IMR-90 (cell line): Measurements from ENCODE around the gene SYNRG.

Experiments
- BHLHE40 ChIP-seq: fragments of 150-350 bp; IDR thresholded peaks from 2 replicates; pipeline ENCODE4 v1.6.1; 2016; ENCODE audit warnings: mild to moderate bottlenecking, low read depth, low read length
- CEBPB ChIP-seq: IDR thresholded peaks from 2 replicates; pipeline ENCODE4 v1.6.1; 2012; ENCODE audit warnings: low read depth, low read length, improper control_type of control experiment
- FOS ChIP-seq: fragments of 150-350 bp; IDR thresholded peaks from 2 replicates; pipeline ENCODE4 v1.6.1; 2016; ENCODE audit warnings: low read depth, low read length
- NFE2L2 ChIP-seq: fragments of 150-350 bp; IDR thresholded peaks from 2 replicates; pipeline ENCODE4 v1.6.1; 2016; ENCODE audit warnings: low read depth, mild to moderate bottlenecking, low read length
- POLR2A ChIP-seq: IDR thresholded peaks from 2 replicates; pipeline ENCODE4 v1.6.1; 2012; ENCODE audit warnings: mild to moderate bottlenecking, low read depth, low read length
- RAD21 ChIP-seq: IDR thresholded peaks from 2 replicates; pipeline ENCODE4 v1.6.1; 2012; ENCODE audit warnings: low read length, improper control_type of control experiment
- TF ChIP-seq, protein P1 (sequence below): conservative IDR thresholded peaks from 2 replicates; pipeline ENCODE4 v1.5.1; 2012; ENCODE audit warnings: mild to moderate bottlenecking, low read depth, low read length, improper control_type of control experiment
- TF ChIP-seq, protein P2 (sequence below): fragments of 150-350 bp; IDR thresholded peaks from 2 replicates; pipeline ENCODE4 v1.6.1; 2017; ENCODE audit warnings: mild to moderate bottlenecking, antibody characterized with exemption, low read length, low read depth

GRCh38 chr17:37502009-37502936, 106.9 kb downstream of the SYNRG start:
- TF ChIP-seq BHLHE40 (no peak), POLR2A (no peak), RAD21 (no peak), FOS (no peak), CEBPB (no peak), NFE2L2 (no peak)
- TF ChIP-seq, protein P1, sequence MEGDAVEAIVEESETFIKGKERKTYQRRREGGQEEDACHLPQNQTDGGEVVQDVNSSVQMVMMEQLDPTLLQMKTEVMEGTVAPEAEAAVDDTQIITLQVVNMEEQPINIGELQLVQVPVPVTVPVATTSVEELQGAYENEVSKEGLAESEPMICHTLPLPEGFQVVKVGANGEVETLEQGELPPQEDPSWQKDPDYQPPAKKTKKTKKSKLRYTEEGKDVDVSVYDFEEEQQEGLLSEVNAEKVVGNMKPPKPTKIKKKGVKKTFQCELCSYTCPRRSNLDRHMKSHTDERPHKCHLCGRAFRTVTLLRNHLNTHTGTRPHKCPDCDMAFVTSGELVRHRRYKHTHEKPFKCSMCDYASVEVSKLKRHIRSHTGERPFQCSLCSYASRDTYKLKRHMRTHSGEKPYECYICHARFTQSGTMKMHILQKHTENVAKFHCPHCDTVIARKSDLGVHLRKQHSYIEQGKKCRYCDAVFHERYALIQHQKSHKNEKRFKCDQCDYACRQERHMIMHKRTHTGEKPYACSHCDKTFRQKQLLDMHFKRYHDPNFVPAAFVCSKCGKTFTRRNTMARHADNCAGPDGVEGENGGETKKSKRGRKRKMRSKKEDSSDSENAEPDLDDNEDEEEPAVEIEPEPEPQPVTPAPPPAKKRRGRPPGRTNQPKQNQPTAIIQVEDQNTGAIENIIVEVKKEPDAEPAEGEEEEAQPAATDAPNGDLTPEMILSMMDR = no peak
- TF ChIP-seq, protein P2, sequence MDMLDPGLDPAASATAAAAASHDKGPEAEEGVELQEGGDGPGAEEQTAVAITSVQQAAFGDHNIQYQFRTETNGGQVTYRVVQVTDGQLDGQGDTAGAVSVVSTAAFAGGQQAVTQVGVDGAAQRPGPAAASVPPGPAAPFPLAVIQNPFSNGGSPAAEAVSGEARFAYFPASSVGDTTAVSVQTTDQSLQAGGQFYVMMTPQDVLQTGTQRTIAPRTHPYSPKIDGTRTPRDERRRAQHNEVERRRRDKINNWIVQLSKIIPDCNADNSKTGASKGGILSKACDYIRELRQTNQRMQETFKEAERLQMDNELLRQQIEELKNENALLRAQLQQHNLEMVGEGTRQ = no peak
